Naive B cell (primary cell): Measurements from ENCODE around the gene ASB1. TPM values are rescaled to one million over a fixed set of nuclear protein-coding genes. Genes with fewer than 3 reads are reported as not detected.
A peak's percentile ranks its signal among the peaks of the same experiment; 100 is the strongest.
"Not testable (repeated sequence)": the region's sequence is repeated elsewhere in the genome, so short reads cannot be mapped to it uniquely, and the experiment has no call there.

Experiments
- ATAC-seq, 2 donors: fragments of 150-1000 bp; cut with Tn5 transposase; 2 replicates each; pipeline ENCODE4 v1.10.0; 2021; ENCODE audit warnings: low read depth in 2 of 2, mild to moderate bottlenecking in 2 of 2, moderate library complexity in 2 of 2
- DNase-seq: peaks from one replicate; pipeline ENCODE4 v3.0.0; 2022
- H3K27ac Mint-ChIP-seq, 6 donors: one replicate each; pipeline ENCODE4 v1.8.0; 2020 to 2022; ENCODE audit warnings: mild to moderate bottlenecking in 6 of 6, mixed read lengths in 6 of 6, moderate library complexity in 5 of 6, inconsistent platforms in 2 of 6
- H3K27me3 Mint-ChIP-seq, 3 donors: one replicate each; pipeline ENCODE4 v1.8.0; 2021 to 2022; ENCODE audit warnings: mixed read lengths in 3 of 3, mild to moderate bottlenecking in 1 of 3
- H3K36me3 Mint-ChIP-seq, 2 donors: one replicate each; pipeline ENCODE4 v1.8.0; 2020 to 2022; ENCODE audit warnings: mixed read lengths in 2 of 2, inconsistent platforms in 1 of 2, mild to moderate bottlenecking in 1 of 2
- H3K4me1 Mint-ChIP-seq, 3 donors: one replicate each; pipeline ENCODE4 v1.8.0; 2020 to 2022; ENCODE audit warnings: mixed read lengths in 3 of 3, inconsistent platforms in 1 of 3, mild to moderate bottlenecking in 1 of 3, moderate library complexity in 1 of 3
- H3K4me3 Mint-ChIP-seq, 8 donors: one replicate each; pipeline ENCODE4 v1.8.0; 2020 to 2022; ENCODE audit warnings: mild to moderate bottlenecking in 8 of 8, mixed read lengths in 8 of 8, moderate library complexity in 8 of 8, inconsistent platforms in 2 of 8
- H3K9me3 Mint-ChIP-seq, 7 donors: one replicate each; pipeline ENCODE4 v1.8.0; 2020 to 2022; ENCODE audit warnings: mixed read lengths in 7 of 7, mild to moderate bottlenecking in 5 of 7, inconsistent platforms in 2 of 7, moderate library complexity in 1 of 7
- polyA plus RNA-seq, 6 donors: library from polyadenylated mRNA; unstranded; fragments of 300-500 nt; fragmentation: Illumina TruSeq; gene quantifications; one replicate each; pipeline ENCODE4 v1.2.3, GENCODE V29; 2021; ENCODE audit warnings: low read depth in 6 of 6

ASB1 gene
- polyA plus RNA-seq, 6 donors from 2014 or later, result 17.4 to 43.8 (median 24.2) TPM

DNA sequence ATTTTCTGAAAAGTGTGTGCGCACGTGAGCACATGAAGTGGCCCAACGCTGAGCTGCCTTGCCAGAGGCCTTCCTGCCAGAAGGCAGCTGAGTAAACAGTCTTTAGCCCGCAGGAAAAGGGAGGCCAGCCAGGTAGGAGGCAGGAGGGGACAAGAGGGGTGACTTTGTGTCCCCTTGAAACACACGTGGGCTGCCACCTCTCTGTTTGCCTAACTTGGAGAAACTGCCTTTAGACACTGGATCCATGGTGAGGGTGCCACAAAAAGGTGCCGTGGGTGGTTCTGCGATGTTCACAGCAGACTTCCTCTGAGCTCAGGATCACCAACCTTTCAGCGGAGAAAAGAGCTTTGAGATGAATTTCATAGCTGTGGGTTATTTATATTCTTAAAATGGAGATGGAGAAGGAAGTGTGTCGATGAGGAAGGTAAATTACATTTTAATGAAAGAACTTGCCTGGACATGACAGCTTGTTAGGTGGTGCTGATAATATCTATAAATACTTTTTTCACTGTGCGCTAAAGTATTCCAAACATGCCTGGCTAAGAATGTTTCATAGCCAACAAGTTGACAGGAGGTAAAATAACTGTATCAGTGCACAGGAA lies 36.6 kb upstream of the ASB1 start:
- Mint-ChIP-seq H3K9me3 (no peaks in the 10 kb centered on the region), H3K27ac (peak overlapping the region in 1 of 6 donors; percentile 75), H3K36me3 (no peaks in the 10 kb centered on the region), H3K4me3 (no peak overlapping the region), H3K4me1 (no peaks in the 10 kb centered on the region), H3K27me3 (no peaks in the 10 kb centered on the region)
- DNase-seq (no peak), ATAC-seq (no peak)

DNA sequence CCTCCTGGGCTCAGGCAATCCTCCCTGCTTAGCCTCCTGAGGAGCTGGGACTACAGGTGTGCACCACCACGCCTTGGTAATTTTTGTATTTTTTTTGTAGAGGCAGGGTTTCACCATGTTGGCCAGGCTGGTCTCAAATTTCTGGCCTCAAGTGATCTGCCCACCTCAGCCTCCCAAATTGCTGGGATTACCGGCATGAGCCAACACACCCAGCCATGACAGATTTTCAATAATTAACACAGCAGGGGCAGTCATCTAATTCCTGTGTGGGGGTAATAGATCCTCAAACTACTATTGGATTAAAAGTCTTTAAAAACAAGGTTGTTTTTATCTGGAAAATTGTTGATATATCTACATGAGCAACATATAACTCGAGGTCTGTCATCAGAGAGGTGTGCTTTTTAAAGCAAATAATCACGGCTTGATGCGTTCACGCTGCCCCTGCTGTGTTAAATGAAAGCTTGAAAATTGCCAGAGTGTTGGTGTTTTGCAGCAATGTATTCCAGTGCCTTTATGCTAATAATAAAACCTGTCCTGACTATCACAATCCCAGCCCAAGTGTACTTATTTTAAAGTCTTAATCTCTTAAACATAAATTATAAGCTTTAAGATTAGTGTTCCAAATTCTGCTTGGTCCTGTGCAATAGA lies 35.6 kb upstream of the ASB1 start:
- H3K27ac Mint-ChIP-seq, result no peak overlapping the region
- no peaks in the 10 kb centered on the region for H3K36me3 Mint-ChIP-seq
- no peaks in the 10 kb centered on the region for H3K27me3 Mint-ChIP-seq
- H3K4me1 Mint-ChIP-seq, result no peaks in the 10 kb centered on the region
- H3K4me3 Mint-ChIP-seq, result no peak overlapping the region
- DNase-seq (no peak), ATAC-seq (no peak)
- H3K9me3 Mint-ChIP-seq, result no peaks in the 10 kb centered on the region

DNA sequence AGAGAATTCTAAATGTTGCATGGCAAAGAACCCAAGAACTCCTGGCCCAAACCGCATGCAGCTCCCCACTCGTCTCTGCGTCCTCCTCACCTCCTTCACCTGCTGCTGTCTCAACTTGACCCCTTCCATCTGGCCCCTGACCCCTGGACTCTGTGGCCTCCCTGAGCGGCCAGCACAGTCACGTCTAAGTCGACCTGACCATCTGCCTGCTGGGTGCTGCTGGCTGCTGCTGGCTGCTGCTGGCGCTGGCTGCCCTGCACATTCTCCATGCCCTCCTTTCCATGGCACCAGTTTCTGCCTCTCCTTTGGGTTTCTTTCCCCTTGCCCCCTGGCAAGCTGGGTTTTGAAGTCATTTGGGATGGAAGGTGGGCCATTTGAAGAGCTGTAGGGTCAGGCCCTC lies 30.1 kb upstream of the ASB1 start:
- Mint-ChIP-seq H3K9me3 (no peaks in the 10 kb centered on the region), H3K36me3 (peaks cover 0 to 6% of the 10 kb centered on the region in 2 donors), H3K4me1 (peaks cover 0 to 3% (median 0%) of the 10 kb centered on the region in 3 donors), H3K4me3 (no peak overlapping the region), H3K27ac (peak overlapping the region in 1 of 6 donors; percentile 61), H3K27me3 (no peaks in the 10 kb centered on the region)
- ATAC-seq (no peak), DNase-seq (no peak)

DNA sequence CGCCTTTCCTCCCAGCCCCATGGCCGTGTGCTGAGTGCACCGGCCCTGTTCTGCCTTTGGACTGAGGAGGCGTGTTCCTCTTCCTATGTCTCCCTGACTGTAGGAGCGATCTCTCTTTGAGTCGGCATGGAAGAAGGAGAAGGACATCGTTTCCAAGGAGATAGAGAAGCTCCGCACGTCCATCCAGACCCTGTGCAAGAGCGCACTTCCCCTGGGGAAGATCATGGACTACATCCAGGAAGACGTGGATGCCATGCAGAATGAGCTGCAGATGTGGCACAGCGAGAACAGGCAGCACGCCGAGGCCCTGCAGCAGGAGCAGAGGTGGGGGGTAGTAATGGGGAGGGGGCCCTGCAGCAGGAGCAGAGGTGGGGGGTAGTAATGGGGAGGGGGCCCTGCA lies 29.4 kb upstream of the ASB1 start:
- no peak for DNase-seq
- Mint-ChIP-seq H3K4me3 (no peak overlapping the region), H3K9me3 (no peaks in the 10 kb centered on the region), H3K4me1 (peaks cover 0 to 3% (median 0%) of the 10 kb centered on the region in 3 donors), H3K27ac (no peak overlapping the region), H3K27me3 (no peaks in the 10 kb centered on the region), H3K36me3 (peaks cover 0 to 6% of the 10 kb centered on the region in 2 donors)
- ATAC-seq, result no peak

DNA sequence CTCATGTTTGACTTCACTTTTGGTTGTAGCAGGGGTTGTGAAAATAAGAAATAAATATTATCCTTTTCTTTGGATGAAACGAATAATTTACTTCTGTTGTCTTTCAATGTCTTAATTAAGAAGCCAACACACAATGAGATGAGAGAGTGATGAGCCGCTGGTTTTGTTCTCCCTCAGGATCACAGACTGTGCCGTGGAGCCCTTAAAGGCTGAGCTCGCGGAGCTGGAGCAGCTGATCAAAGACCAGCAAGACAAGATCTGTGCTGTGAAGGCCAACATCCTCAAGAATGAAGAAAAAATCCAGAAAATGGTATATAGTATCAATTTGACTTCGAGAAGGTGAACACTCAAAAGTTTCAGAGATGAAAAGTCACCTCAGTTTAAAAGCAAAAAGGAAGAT lies 28.1 kb upstream of the ASB1 start:
- Mint-ChIP-seq H3K27me3 (no peaks in the 10 kb centered on the region), H3K27ac (peak overlapping the region in 1 of 6 donors; percentile 78), H3K9me3 (no peaks in the 10 kb centered on the region), H3K36me3 (peaks cover 0 to 6% of the 10 kb centered on the region in 2 donors), H3K4me3 (no peak overlapping the region), H3K4me1 (peaks cover 0 to 3% (median 0%) of the 10 kb centered on the region in 3 donors)
- no peak for DNase-seq
- no peak for ATAC-seq

DNA sequence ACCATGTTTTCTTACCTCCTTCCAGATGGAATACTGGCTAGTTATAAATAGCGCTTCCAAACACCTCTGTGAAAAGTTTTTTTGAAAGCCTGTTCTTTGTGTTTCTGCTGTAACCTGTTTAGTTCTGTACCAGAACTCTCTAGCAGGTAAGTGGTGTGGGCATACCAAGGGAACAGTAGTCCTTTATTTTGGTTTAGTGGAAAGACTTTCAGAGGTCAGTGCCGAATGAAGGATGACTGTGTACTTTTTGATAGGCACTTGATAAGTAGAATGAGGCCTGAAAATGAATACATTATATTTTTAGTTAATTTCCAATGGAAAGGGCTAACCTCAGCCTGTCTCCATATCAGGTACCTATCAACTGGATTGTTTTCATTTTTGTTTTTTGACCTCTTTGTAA lies 27.6 kb upstream of the ASB1 start:
- no peak overlapping the region for H3K4me3 Mint-ChIP-seq

DNA sequence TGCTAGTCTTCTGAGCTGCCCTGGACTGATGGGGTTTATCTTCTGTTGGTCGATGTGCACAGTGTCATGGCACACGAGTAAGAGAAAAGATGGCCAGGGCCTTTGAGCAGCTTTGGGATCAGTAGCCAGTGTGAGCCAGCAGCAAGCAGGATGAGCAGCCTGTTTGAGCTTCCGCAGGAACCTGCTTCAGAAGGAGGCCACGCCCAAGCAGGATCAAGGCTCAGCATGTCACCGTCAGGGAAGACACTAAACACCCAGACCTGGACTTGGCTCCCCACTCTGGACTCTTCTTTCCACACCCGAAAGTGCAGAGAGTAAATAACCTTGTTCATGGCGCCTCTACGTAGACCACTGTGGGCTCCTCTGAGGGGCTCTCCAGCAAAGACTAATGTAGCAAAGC lies 25.2 kb upstream of the ASB1 start:
- H3K9me3 Mint-ChIP-seq, result no peaks in the 10 kb centered on the region
- H3K4me1 Mint-ChIP-seq, result peaks cover 0 to 3% (median 0%) of the 10 kb centered on the region in 3 donors
- no peak for ATAC-seq
- no peak overlapping the region for H3K4me3 Mint-ChIP-seq
- H3K27me3 Mint-ChIP-seq, result no peaks in the 10 kb centered on the region
- peak overlapping the region in 1 of 6 donors; percentile 7 for H3K27ac Mint-ChIP-seq
- H3K36me3 Mint-ChIP-seq, result peaks cover 0 to 6% of the 10 kb centered on the region in 2 donors
- no peak for DNase-seq

More for the DNA sequence above, 27.6 kb upstream of the ASB1 start:
- ATAC-seq (no peak), DNase-seq (no peak)
- Mint-ChIP-seq H3K27ac (no peak overlapping the region), H3K36me3 (peaks cover 0 to 6% of the 10 kb centered on the region in 2 donors), H3K9me3 (no peaks in the 10 kb centered on the region), H3K27me3 (no peaks in the 10 kb centered on the region), H3K4me1 (peaks cover 0 to 3% (median 0%) of the 10 kb centered on the region in 3 donors)

DNA sequence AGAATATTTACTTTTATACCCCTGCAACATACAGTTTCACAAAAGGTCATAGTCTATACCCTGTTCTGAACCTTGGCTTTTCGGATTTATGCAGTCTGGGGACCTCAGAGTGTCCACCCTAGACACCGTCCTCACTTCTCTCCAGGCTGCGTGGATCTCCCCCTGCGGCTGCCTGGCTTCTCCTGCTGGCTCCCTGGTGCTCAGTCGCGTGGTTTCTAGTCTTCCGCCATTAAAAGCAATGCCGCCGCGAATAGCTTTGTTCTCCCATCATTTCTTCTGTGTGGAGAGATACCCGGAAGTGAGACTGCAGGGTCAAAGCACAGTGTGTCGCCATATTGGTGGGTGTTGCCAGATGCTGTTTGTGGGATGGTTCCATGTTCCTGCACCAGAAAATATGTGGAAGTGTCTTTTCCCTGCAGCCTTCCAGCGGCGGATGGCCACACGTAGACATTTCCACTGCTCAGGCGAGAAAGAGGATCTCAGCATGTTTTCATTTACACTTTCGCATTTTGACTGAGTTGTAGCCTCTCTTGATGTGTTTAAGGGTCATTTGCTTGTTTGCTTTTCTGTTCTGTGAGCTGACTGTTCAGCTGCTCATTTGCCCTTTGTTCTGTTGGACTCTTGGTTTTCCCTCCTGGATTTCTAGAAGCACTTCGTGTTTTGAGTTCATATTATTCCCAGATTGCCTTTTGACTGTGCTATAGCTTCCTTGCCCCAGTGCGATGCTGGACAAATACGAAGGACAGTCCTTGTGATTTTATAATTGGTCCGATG lies 22.9 kb upstream of the ASB1 start:
- Mint-ChIP-seq H3K9me3 (no peaks in the 10 kb centered on the region), H3K27ac (peak overlapping the region in 1 of 6 donors; percentile 39), H3K4me1 (no peaks in the 10 kb centered on the region), H3K4me3 (no peak overlapping the region), H3K36me3 (peaks cover 0 to 6% of the 10 kb centered on the region in 2 donors), H3K27me3 (no peaks in the 10 kb centered on the region)
- no peak for ATAC-seq
- DNase-seq, result no peak

DNA sequence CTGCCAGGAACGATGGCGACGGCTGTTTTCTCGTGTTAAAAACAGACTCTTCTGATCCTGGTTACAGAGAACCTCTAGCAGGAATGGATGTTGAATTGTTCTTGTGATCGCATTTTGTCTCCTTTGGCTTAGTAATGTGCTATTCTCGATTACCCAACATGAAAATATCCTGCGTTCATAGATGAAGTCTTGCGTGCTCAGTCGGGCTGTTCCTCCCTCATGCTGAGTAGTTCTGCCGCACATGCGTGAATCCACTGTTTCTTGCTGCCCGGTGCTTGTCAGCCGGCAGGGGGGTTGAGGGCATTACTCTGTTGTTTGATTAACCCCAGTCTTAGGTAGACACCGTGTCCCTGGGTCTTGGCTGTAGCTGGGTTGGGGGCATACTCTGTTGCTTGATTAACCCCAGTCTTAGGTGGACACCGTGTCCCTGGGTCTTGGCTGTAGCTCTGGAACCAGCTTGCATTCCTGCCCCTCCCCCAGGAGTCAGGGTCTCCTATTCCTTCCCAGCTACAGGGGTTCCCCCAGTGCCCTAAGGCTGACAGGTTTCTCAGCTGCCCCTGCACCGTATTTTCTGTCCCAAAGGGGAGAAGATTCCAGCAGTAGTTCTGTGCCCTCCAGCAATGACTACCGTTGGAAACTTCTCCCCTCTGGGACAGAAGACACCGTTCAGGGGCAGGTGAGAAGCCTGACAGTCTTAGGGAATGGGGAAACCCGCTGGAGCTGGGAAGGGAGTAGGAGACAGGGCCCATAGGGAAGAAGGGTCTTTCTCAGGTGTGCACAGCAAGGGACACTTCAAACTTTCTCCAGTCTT lies 22.1 kb upstream of the ASB1 start:
- H3K9me3 Mint-ChIP-seq, result no peaks in the 10 kb centered on the region
- H3K36me3 Mint-ChIP-seq, result peaks cover 0 to 3% of the 10 kb centered on the region in 2 donors
- ATAC-seq, result no peak
- H3K27ac Mint-ChIP-seq, result peak overlapping the region in 1 of 6 donors; percentile 39
- no peak for DNase-seq
- no peak overlapping the region for H3K4me3 Mint-ChIP-seq
- no peaks in the 10 kb centered on the region for H3K4me1 Mint-ChIP-seq
- H3K27me3 Mint-ChIP-seq, result no peaks in the 10 kb centered on the region

DNA sequence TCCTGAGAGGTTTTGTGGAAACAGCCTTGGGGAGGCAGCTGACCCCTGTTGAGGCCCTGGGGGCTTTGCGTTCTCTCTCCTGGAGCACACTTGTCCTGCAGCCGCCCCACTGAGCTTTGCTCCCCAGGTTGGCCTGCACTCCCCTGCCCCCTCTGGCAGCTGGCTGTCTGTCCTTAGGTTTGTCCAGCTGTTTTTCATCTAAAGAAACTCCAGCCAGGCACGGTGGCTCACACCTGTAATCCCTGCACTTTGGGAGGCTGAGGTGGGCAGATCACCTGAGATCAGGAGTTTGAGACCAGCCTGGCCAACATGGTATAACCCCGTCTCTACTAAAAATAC lies 21.5 kb upstream of the ASB1 start:
- H3K4me3 Mint-ChIP-seq, ATAC-seq, H3K9me3 Mint-ChIP-seq, H3K4me1 Mint-ChIP-seq, H3K36me3 Mint-ChIP-seq, H3K27ac Mint-ChIP-seq, DNase-seq, H3K27me3 Mint-ChIP-seq: not testable (repeated sequence)

DNA sequence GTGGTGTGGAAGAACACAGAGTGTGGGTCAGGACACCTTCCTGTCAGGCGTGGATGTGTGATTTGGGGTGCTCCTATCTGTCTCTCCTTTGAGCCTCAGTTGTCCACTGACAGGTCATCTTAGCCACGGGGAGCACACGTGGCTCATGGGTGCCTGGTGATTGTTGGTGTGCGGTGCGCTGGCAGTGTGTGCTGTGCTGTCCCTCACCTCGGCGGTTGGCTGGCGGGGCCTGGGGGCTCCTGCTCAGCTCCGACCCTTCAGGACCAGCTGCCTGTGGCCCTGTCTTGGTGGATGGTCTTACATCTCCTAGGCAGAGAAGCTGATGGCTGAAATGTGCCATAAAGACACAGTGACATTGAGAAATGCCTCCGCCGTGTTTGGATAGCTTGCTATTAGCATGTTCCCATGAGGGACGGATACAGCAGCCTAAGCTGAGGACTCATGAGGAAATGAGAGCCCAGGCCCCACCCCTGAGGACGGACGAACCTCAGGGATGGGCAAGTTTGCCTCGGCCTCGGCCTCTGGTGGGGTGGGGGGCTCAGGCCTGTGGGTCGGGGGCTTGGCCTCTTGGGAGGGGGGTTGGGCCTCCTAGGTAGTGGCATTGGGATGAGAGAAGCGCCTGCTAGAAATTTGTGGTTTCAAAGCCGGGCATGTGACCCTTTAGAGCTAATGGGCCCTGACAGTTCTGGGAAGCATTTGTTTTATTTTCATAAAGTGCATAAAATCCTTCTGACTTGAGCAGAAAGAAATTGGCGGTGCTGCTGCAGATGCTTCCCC lies 20.3 kb upstream of the ASB1 start:
- Mint-ChIP-seq H3K4me3 (no peak overlapping the region), H3K9me3 (no peaks in the 10 kb centered on the region), H3K36me3 (no peaks in the 10 kb centered on the region), H3K27ac (no peak overlapping the region), H3K27me3 (no peaks in the 10 kb centered on the region), H3K4me1 (no peaks in the 10 kb centered on the region)
- ATAC-seq, result no peak
- DNase-seq, result no peak

DNA sequence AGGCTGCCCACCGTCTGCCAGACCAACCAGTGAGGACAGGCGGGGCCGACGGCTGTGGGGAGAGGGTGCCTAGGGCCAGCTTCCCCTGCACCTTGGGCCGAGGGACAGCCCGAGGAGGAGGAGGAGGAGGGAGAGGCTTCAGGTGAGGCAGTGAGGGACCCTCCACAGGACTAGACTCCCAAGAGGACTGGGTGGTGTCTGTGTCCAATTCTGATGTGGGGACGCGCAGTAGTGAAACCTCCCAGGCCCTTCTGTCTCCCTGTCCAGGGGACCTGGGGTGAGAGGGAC lies 19.8 kb upstream of the ASB1 start:
- Mint-ChIP-seq H3K4me3 (no peak overlapping the region), H3K9me3 (no peaks in the 10 kb centered on the region), H3K4me1 (no peaks in the 10 kb centered on the region), H3K27ac (peak overlapping the region in 1 of 6 donors; percentile 19), H3K27me3 (no peaks in the 10 kb centered on the region), H3K36me3 (no peaks in the 10 kb centered on the region)
- DNase-seq (no peak), ATAC-seq (no peak)

DNA sequence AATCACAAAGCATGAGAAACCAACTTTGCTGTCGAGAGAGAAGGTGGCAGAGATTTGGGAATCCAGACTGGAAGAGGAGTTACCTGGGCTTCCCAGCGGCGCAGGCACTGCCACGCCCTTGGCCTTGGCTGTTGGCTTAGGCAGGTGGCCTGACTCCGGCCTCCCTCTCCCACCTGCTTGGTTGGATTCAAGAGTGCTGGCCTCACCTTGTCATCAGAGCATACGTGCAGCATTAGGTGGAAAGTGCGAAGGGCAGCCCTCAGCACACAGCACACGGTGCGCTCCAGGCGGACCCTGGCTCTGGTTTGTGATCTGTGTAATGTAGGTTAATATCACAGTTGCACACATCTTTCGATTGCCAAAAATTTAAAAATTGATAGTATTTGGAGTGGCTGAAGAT lies 19.2 kb upstream of the ASB1 start:
- Mint-ChIP-seq H3K27ac (peak overlapping the region in 1 of 6 donors; percentile 19), H3K4me3 (no peak overlapping the region), H3K36me3 (no peaks in the 10 kb centered on the region), H3K4me1 (no peaks in the 10 kb centered on the region), H3K9me3 (no peaks in the 10 kb centered on the region), H3K27me3 (no peaks in the 10 kb centered on the region)
- DNase-seq (no peak), ATAC-seq (no peak)
